Measurements from ENCODE around the gene RASSF7.

The RASSF7 gene

DNA sequence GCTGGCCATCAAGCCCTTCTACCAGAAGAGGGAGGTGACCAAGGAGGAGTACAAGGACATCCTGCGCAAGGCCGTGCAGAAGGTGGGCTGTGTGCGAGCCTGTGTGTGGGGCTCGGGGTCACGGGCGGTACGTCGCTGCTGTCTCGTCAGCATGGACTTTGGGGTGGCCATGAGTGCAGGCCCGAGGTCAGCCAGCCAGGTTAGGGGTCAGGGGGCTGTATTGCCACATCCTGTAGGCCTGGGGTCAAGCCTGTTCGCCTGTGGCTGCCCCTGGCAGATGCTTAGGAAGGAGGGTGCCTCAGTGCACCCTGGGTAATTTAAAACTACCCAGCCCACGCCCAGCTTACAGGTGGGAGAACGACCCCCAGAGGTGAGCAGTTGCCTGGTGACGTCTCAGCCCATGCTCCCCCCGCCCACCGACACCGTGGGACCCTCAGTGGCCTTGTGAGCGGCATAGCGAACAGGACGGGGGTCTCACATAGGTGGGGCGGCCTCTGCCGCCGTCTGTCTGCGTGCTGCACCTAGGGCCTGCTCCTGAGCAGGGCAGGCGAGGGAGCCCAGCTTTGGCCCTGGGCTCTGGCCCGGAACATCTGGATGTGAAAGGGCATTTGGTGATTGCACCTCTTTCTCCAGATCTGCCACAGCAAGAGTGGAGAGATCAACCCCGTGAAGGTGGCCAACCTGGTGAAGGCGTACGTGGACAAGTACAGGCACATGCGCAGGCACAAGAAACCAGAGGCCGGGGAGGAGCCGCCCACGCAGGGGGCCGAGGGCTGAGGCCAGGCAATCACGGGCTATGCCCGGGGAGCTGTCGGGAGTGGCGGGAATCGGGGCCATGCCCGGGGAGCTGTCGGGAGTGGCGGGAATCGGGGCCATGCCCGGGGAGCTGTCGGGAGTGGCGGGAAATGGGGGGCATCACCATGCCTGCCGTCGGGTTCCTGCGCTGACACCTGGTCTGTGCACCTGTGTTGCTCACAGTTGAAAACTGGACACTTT lies 50.5 kb downstream of the RASSF7 start:
- DNase-seq = no peak

DNA sequence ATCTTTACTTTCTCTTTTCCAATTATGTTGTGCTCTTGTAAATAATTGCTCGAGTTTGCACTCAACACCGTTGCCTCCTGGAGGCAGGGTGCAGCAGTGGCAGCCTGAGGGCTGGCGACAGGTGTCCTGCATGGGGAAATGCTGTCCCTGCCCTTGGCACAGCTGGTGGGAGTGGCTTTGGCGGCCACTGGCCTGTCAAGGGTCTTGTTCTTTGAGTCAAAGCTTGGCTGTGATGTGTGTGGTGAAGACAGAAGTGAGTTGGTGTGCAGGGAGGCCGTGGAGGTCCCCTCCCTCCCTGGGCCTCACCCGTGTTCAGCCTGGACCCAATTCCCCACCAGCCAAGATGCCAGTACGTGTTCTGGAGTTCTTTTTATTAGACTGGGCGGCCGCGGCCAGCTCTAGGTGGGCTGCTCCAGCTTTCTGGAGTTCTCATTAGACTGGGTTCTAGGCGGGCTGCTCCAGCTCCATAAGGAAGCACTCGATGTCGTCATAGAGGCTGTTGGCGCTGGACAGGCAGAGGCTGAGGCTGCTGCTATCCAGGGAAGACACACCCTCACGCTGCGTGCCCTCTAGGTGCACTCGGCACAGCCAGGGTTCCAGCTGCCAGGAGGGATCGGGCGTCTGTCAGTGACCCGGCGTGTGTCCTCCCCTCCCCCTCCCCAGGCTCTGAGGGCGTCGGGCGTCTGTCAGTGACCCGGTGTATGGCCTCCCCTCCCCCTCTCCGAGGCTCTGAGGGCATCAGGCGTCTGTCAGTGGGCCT lies 51.6 kb downstream of the RASSF7 start:
- DNase-seq = no peak

DNA sequence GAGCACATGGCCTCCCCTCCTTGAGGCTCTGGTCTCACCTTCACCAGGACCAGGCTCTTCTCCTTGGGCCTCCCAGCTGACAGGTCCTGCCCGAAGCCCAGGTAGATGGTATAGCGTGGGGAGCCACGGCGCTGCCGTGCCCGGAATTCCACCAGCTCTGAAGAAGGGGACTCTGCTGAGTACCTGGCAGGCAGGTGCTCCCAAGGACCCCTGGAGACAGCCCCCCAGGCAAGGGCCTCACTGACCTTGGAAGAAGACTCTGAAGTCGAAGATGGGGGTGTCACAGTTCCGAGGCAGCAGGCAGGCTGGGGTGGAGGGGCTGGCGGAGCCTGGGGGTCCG lies 52.2 kb downstream of the RASSF7 start:
- no peak for DNase-seq

DNA sequence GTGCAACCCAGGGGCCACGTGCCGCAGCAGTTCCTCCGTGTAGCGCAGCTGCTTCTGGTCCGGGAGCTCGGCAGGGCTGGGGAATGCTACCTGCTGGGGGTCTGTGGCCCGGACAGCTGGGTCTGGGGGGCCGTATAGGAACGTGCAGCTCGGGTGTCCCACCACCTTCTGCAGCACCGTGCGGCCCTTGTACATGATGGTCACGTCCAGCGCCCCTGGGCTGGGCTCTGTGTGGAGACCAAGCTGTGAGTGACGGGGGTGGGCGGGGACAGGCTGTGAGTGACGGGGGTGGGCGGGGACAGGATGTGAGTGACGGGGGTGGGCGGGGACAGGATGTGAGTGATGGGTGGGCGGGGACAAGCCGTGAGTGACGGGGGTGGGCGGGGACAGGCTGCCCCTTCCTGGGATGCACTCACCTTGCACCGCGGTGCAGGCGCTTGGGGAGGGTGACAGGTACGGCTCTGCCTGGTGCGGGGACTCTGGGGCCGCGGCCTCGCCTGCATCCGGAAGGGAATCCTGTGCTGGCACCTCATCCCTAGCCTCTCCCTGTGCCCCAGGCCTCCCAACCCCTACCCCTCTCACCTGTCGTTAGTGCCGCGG lies 52.7 kb downstream of the RASSF7 start:
- DNase-seq = no peak

Measured in NCI-H1694 (cell line).